Astrocyte (in vitro differentiated cells and primary cell): Measurements from ENCODE around the gene PI4K2B. TPM values are rescaled to one million over a fixed set of nuclear protein-coding genes. Genes with fewer than 3 reads are reported as not detected.
"Not testable (repeated sequence)": the region's sequence is repeated elsewhere in the genome, so short reads cannot be mapped to it uniquely, and the experiment has no call there.

ENCODE experiments used
- DNase-seq: peaks from one replicate; pipeline ENCODE4 v3.0.0-alpha.2; 2010; ENCODE audit warnings: low read depth
- FAIRE-seq: peaks from 2 replicates; lab custom pipeline; 2011; peaks lifted over from hg19 to GRCh38; lab: Jason Lieb, UNC
- H2AFZ ChIP-seq: 2 replicates; pipeline ENCODE4 v1.6.0; 2012; ENCODE audit warnings: low read depth, low read length, inconsistent platforms
- H3K27ac ChIP-seq: 2 replicates; pipeline ENCODE4 v1.5.1; 2011; ENCODE audit warnings: low read depth, low read length, inconsistent platforms
- H3K27me3 ChIP-seq: 2 replicates; pipeline ENCODE4 v1.6.0; 2011; ENCODE audit warnings: low read length, inconsistent platforms; ENCODE audit not compliant: insufficient read depth
- H3K36me3 ChIP-seq: 2 replicates; pipeline ENCODE4 v1.5.1; 2011; ENCODE audit warnings: low read length, inconsistent platforms; ENCODE audit not compliant: insufficient read depth
- H3K4me1 ChIP-seq: 2 replicates; pipeline ENCODE4 v1.5.1; 2011; ENCODE audit warnings: low read length, inconsistent platforms; ENCODE audit not compliant: insufficient read depth
- H3K4me2 ChIP-seq: 2 replicates; pipeline ENCODE4 v1.6.0; 2012; ENCODE audit warnings: low read length, inconsistent platforms
- H3K4me3 ChIP-seq: 2 replicates; pipeline ENCODE4 v1.5.1; 2011; ENCODE audit warnings: low read depth, mild to moderate bottlenecking, low read length, inconsistent platforms; ENCODE audit not compliant: insufficient read depth
- H3K79me2 ChIP-seq: 2 replicates; pipeline ENCODE4 v1.6.0; 2012; ENCODE audit warnings: mild to moderate bottlenecking, low read length, inconsistent platforms; ENCODE audit not compliant: insufficient read depth
- H3K9ac ChIP-seq: 2 replicates; pipeline ENCODE4 v1.6.0; 2012; ENCODE audit warnings: mild to moderate bottlenecking, low read length, inconsistent platforms
- H3K9me3 ChIP-seq: 2 replicates; pipeline ENCODE4 v1.5.1; 2012; ENCODE audit warnings: low read depth, mild to moderate bottlenecking, low read length, inconsistent platforms; ENCODE audit not compliant: insufficient read depth
- H4K20me1 ChIP-seq: 2 replicates; pipeline ENCODE4 v1.6.0; 2012; ENCODE audit warnings: low read length, inconsistent platforms; ENCODE audit not compliant: insufficient read depth
- H3K27ac Mint-ChIP-seq: one replicate; pipeline ENCODE4 v1.8.0; 2021; ENCODE audit warnings: mild to moderate bottlenecking, mixed read lengths; ENCODE audit not compliant: unreplicated experiment
- H3K27me3 Mint-ChIP-seq: one replicate; pipeline ENCODE4 v1.8.0; 2021; ENCODE audit warnings: low read depth, mixed read lengths; ENCODE audit not compliant: unreplicated experiment
- H3K36me3 Mint-ChIP-seq: one replicate; pipeline ENCODE4 v1.8.0; 2021; ENCODE audit warnings: low read depth, mixed read lengths; ENCODE audit not compliant: unreplicated experiment
- H3K4me1 Mint-ChIP-seq: one replicate; pipeline ENCODE4 v1.8.0; 2021; ENCODE audit warnings: low read depth, mixed read lengths; ENCODE audit not compliant: unreplicated experiment
- H3K4me3 Mint-ChIP-seq: one replicate; pipeline ENCODE4 v1.8.0; 2021; ENCODE audit warnings: mild to moderate bottlenecking, moderate library complexity, mixed read lengths; ENCODE audit not compliant: unreplicated experiment
- H3K9me3 Mint-ChIP-seq: one replicate; pipeline ENCODE4 v1.8.0; 2021; ENCODE audit warnings: mild to moderate bottlenecking, mixed read lengths; ENCODE audit not compliant: unreplicated experiment
- EZH2 ChIP-seq: IDR thresholded peaks from 2 replicates; pipeline ENCODE4 v1.6.1; 2012; ENCODE audit warnings: mild to moderate bottlenecking, low read length, inconsistent platforms; ENCODE audit not compliant: insufficient read depth
- total RNA-seq: library from RNA; stranded (reverse); gene quantifications from 2 replicates; pipeline ENCODE4 v1.2.1, GENCODE V29; 2021
- TF ChIP-seq, protein P1 (sequence below): IDR thresholded peaks from 2 replicates; pipeline ENCODE4 v1.5.1; 2011; ENCODE audit warnings: low read depth, mild to moderate bottlenecking, inconsistent platforms, low read length, moderate library complexity; ENCODE audit not compliant: insufficient read depth

Gene PI4K2B
- total RNA-seq, 1 donor from 2014 or later, result 15.7 TPM

- Histone ChIP-seq H2AFZ (no peak overlapping the region), H3K9ac (no peak overlapping the region), H4K20me1 (no peaks in the 10 kb centered on the region), H3K27me3 (no peaks in the 10 kb centered on the region), H3K4me3 (no peak overlapping the region), H3K4me2 (no peak overlapping the region), H3K36me3 (no peaks in the 10 kb centered on the region), H3K9me3 (no peaks in the 10 kb centered on the region), H3K27ac (no peak overlapping the region), H3K79me2 (peaks cover 7% of the 10 kb centered on the region), H3K4me1 (peaks cover 5% of the 10 kb centered on the region)
- DNase-seq (no peak), FAIRE-seq (no peak)
- Mint-ChIP-seq H3K4me1 (peaks cover 14% of the 10 kb centered on the region), H3K36me3 (peaks cover 2% of the 10 kb centered on the region), H3K27ac (no peak overlapping the region), H3K4me3 (no peak overlapping the region), H3K9me3 (no peaks in the 10 kb centered on the region), H3K27me3 (no peaks in the 10 kb centered on the region)
- no peak for TF ChIP-seq EZH2
- TF ChIP-seq, protein P1, sequence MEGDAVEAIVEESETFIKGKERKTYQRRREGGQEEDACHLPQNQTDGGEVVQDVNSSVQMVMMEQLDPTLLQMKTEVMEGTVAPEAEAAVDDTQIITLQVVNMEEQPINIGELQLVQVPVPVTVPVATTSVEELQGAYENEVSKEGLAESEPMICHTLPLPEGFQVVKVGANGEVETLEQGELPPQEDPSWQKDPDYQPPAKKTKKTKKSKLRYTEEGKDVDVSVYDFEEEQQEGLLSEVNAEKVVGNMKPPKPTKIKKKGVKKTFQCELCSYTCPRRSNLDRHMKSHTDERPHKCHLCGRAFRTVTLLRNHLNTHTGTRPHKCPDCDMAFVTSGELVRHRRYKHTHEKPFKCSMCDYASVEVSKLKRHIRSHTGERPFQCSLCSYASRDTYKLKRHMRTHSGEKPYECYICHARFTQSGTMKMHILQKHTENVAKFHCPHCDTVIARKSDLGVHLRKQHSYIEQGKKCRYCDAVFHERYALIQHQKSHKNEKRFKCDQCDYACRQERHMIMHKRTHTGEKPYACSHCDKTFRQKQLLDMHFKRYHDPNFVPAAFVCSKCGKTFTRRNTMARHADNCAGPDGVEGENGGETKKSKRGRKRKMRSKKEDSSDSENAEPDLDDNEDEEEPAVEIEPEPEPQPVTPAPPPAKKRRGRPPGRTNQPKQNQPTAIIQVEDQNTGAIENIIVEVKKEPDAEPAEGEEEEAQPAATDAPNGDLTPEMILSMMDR, result no peak
Observed at GRCh38 chr4:25321703-25322102, 87.9 kb downstream of the PI4K2B start.

- not testable (repeated sequence) for H3K27me3 Mint-ChIP-seq, H3K36me3 Mint-ChIP-seq, H3K27ac Mint-ChIP-seq, H2AFZ ChIP-seq, H3K27ac ChIP-seq, H3K4me3 Mint-ChIP-seq, H3K4me1 ChIP-seq, DNase-seq, H4K20me1 ChIP-seq, H3K27me3 ChIP-seq, H3K9me3 Mint-ChIP-seq, H3K9ac ChIP-seq, H3K4me3 ChIP-seq, H3K4me1 Mint-ChIP-seq, FAIRE-seq, H3K9me3 ChIP-seq, H3K36me3 ChIP-seq, H3K4me2 ChIP-seq
- H3K79me2 ChIP-seq, result peaks cover 10% of the 10 kb centered on the region
Observed at GRCh38 chr4:25328463-25328862, 94.6 kb downstream of the PI4K2B start.

Other genes with a start within 250 kb of the PI4K2B start
- 0.27 and 0.77 TPM in 2 replicates for gene LGI2, start 203.1 kb upstream of the PI4K2B start, total RNA-seq
- 3.8 and 4.2 TPM in 2 replicates for gene SEPSECS, start 73.6 kb upstream of the PI4K2B start, total RNA-seq
- gene ZCCHC4, start 78.7 kb downstream of the PI4K2B start, total RNA-seq, result 9.7 and 10.2 TPM in 2 replicates
- gene ANAPC4, start 143.2 kb downstream of the PI4K2B start, total RNA-seq, result 18.9 and 19.2 TPM in 2 replicates